Glutamatergic neuron (in vitro differentiated cells): ENCODE measurements around the gene PCBP4. TPM values are rescaled to one million over a fixed set of nuclear protein-coding genes. Genes with fewer than 3 reads are reported as not detected.

ENCODE experiments used
- DNase-seq: peaks from one replicate; pipeline ENCODE4 v3.0.0; 2022
- H3K27ac Mint-ChIP-seq: one replicate; pipeline ENCODE4 v1.8.0; 2020; ENCODE audit warnings: mild to moderate bottlenecking, mixed read lengths, inconsistent platforms; ENCODE audit not compliant: unreplicated experiment
- H3K27me3 Mint-ChIP-seq: one replicate; pipeline ENCODE4 v1.8.0; 2020; ENCODE audit warnings: mild to moderate bottlenecking, moderate library complexity, mixed read lengths, inconsistent platforms; ENCODE audit not compliant: unreplicated experiment
- H3K36me3 Mint-ChIP-seq: one replicate; pipeline ENCODE4 v1.8.0; 2020; ENCODE audit warnings: mild to moderate bottlenecking, mixed read lengths, inconsistent platforms; ENCODE audit not compliant: unreplicated experiment
- H3K4me1 Mint-ChIP-seq: one replicate; pipeline ENCODE4 v1.8.0; 2020; ENCODE audit warnings: mild to moderate bottlenecking, low read depth, mixed read lengths, inconsistent platforms; ENCODE audit not compliant: unreplicated experiment
- H3K4me3 Mint-ChIP-seq: one replicate; pipeline ENCODE4 v1.8.0; 2020; ENCODE audit warnings: mild to moderate bottlenecking, mixed read lengths, inconsistent platforms; ENCODE audit not compliant: unreplicated experiment
- H3K9me3 Mint-ChIP-seq: one replicate; pipeline ENCODE4 v1.8.0; 2020; ENCODE audit warnings: mild to moderate bottlenecking, moderate library complexity, mixed read lengths, inconsistent platforms; ENCODE audit not compliant: unreplicated experiment
- total RNA-seq: library from RNA; stranded (reverse); fragmentation: NEBNext Ultra II Directional; extraction: Animal tissue kit (Norgen Biotek cat#: 25700); gene quantifications from one replicate; pipeline ENCODE4 v1.2.1, GENCODE V29; 2021; ENCODE audit not compliant: unreplicated experiment
- TF ChIP-seq, protein P1 (sequence below): fragments of 200-600 bp; sonication (generic); IDR thresholded peaks from one replicate; pipeline ENCODE4 v1.5.0; 2021; ENCODE audit not compliant: partially characterized antibody, unreplicated experiment

Gene PCBP4
- total RNA-seq, 1 donor from 2014 or later: 1,577 TPM

DNA sequence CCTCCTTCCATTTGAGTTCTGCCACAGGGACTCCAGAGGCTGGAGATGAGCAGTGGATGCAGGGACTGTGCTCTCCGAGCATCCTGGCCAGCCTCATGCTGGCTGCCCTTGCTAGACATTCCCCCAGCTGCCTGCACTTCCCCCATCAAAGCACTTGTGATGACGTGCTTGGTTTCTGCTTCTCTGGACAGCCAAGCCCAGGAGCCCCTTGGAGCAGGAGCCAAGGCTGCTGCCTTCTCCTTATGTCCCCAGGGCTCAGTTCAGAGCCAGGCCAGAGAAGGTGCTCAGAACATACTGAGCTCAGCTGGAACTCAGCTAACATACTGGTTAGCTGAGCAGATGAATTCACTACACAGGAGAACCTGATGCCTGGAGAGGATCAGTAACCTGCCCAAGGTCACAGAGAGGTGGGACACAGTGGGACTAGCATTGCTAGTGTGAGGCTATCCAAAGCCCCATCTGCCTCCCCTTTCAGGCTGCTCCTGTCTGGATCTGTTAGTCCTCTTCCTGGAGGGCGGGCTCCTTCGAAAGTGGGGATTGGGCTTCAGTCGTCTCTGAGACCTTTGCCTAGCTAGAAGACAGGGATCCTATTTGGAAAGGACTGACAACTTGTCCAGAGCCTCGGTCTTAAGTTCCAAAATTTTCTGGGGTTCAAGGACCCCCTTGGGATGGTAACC is 4.3 kb downstream of the PCBP4 start:
- DNase-seq: no peak
- peak overlapping the region; percentile 98 for H3K4me3 Mint-ChIP-seq

DNA sequence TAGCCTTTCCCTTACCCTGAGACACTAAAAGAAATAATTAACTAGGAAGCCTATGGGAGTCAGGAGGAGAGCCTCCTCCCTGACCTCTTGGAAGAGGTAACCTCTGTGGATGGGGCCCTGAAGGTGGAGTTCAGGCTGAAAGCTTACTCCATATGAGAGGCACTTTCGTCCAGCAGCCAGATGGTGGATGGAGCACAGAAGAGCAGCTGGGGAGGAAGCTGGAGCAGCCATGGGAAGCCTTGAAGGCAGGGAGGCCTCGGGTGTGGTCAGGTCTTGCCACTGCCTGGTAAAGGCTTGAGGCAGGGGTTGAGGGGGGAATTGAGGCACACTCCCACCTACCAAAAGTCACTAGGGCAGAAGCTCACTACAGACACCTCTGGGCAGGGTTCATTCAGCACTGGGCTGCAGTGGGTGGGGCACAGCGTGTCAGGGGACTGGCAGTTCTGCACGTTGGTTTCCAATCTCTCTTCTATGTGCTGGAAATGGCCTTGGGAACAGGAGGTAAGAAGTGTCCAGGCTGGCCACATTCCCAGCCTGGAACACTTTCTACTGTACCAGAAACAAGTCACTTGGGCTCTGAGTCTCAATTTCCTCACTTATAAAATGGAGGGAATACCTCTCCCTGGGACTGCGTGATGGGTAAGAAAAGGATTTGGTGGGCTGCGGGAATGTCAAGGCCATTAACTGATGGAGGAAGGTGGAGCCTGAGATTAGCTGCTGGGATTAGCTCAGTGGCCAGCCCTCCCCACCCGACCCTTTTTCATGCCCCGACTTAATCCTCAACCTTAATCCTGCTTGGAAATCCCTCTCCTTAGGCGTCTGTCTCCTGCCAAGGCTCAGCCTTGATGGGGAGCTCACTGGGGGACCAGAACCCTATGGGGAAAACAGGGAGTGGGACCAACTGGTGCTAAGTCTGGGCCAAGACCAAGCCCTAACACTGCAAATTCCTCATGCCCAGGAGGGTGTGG is 5.4 kb downstream of the PCBP4 start:
- Mint-ChIP-seq H3K27ac (peak overlapping the region; percentile 100), H3K27me3 (peaks cover 39% of the 10 kb centered on the region), H3K36me3 (peaks cover 9% of the 10 kb centered on the region), H3K4me3 (peak overlapping the region; percentile 98), H3K4me1 (peaks cover 30% of the 10 kb centered on the region), H3K9me3 (peaks cover 42% of the 10 kb centered on the region)
- TF ChIP-seq, protein P1, sequence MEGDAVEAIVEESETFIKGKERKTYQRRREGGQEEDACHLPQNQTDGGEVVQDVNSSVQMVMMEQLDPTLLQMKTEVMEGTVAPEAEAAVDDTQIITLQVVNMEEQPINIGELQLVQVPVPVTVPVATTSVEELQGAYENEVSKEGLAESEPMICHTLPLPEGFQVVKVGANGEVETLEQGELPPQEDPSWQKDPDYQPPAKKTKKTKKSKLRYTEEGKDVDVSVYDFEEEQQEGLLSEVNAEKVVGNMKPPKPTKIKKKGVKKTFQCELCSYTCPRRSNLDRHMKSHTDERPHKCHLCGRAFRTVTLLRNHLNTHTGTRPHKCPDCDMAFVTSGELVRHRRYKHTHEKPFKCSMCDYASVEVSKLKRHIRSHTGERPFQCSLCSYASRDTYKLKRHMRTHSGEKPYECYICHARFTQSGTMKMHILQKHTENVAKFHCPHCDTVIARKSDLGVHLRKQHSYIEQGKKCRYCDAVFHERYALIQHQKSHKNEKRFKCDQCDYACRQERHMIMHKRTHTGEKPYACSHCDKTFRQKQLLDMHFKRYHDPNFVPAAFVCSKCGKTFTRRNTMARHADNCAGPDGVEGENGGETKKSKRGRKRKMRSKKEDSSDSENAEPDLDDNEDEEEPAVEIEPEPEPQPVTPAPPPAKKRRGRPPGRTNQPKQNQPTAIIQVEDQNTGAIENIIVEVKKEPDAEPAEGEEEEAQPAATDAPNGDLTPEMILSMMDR: no peak
- no peak for DNase-seq

More for the DNA sequence above, 4.3 kb downstream of the PCBP4 start:
- H3K27me3 Mint-ChIP-seq: peaks cover 40% of the 10 kb centered on the region
- TF ChIP-seq, protein P1: no peak
- peaks cover 30% of the 10 kb centered on the region for H3K4me1 Mint-ChIP-seq
- H3K27ac Mint-ChIP-seq: peak overlapping the region; percentile 100
- H3K9me3 Mint-ChIP-seq: peaks cover 43% of the 10 kb centered on the region
- H3K36me3 Mint-ChIP-seq: peaks cover 9% of the 10 kb centered on the region

GRCh38 chr3:51961011-51961410 is 6.2 kb downstream of the PCBP4 start:
- H3K27me3 Mint-ChIP-seq: peaks cover 38% of the 10 kb centered on the region
- no peak for DNase-seq

GRCh38 chr3:51960386-51960785 is 6.9 kb downstream of the PCBP4 start:
- Mint-ChIP-seq H3K4me1 (peaks cover 30% of the 10 kb centered on the region), H3K4me3 (peak overlapping the region; percentile 98), H3K27me3 (peaks cover 31% of the 10 kb centered on the region), H3K36me3 (peaks cover 8% of the 10 kb centered on the region), H3K9me3 (peaks cover 34% of the 10 kb centered on the region), H3K27ac (peak overlapping the region; percentile 28)
- TF ChIP-seq, protein P1: no peak
- DNase-seq: no peak

More at GRCh38 chr3:51961011-51961410, 6.2 kb downstream of the PCBP4 start:
- TF ChIP-seq, protein P1: no peak
- H3K4me1 Mint-ChIP-seq: peaks cover 30% of the 10 kb centered on the region
- peaks cover 9% of the 10 kb centered on the region for H3K36me3 Mint-ChIP-seq
- H3K4me3 Mint-ChIP-seq: peak overlapping the region; percentile 98
- H3K9me3 Mint-ChIP-seq: peaks cover 37% of the 10 kb centered on the region
- H3K27ac Mint-ChIP-seq: peak overlapping the region; percentile 76
